Omental fat pad (tissue), 4 donors: ENCODE measurements around the gene VPS35L. TPM values are rescaled to one million over a fixed set of nuclear protein-coding genes. Genes with fewer than 3 reads are reported as not detected.

Source experiments
- ATAC-seq: fragments of 150-250 bp; one replicate; pipeline ENCODE4 v1.9.1; 2016; ENCODE audit warnings: mild to moderate bottlenecking, moderate library complexity; ENCODE audit not compliant: low FRiP score
- DNase-seq: peaks from one replicate; pipeline ENCODE4 v3.0.0-alpha.2; 2019; ENCODE audit warnings: low spot score
- total RNA-seq, 4 donors: library from RNA; depleted of rRNA; stranded (reverse); fragments of >200 nt; gene quantifications; one replicate each; pipeline ENCODE4 v1.1.0, GENCODE V29; 2016
- TF ChIP-seq, protein P1 (sequence below), 3 donors: fragments of 450-650 bp; IDR thresholded peaks; one replicate each; pipeline ENCODE4 v1.5.1; 2016 to 2017; ENCODE audit warnings: antibody characterized with exemption in 3 of 3, mild to moderate bottlenecking in 3 of 3, moderate library complexity in 2 of 3

Gene VPS35L
- total RNA-seq, 4 donors from 2014 or later, result 42.4 to 59.3 (median 43.1) TPM

- TF ChIP-seq, protein P1, sequence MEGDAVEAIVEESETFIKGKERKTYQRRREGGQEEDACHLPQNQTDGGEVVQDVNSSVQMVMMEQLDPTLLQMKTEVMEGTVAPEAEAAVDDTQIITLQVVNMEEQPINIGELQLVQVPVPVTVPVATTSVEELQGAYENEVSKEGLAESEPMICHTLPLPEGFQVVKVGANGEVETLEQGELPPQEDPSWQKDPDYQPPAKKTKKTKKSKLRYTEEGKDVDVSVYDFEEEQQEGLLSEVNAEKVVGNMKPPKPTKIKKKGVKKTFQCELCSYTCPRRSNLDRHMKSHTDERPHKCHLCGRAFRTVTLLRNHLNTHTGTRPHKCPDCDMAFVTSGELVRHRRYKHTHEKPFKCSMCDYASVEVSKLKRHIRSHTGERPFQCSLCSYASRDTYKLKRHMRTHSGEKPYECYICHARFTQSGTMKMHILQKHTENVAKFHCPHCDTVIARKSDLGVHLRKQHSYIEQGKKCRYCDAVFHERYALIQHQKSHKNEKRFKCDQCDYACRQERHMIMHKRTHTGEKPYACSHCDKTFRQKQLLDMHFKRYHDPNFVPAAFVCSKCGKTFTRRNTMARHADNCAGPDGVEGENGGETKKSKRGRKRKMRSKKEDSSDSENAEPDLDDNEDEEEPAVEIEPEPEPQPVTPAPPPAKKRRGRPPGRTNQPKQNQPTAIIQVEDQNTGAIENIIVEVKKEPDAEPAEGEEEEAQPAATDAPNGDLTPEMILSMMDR (IDR thresholded peaks at IDR 0.05), result no peak
- no peak for ATAC-seq
- no peak for DNase-seq
These were observed 154.8 kb downstream of the VPS35L start for GRCh38 chr16:19710191-19710908.

- TF ChIP-seq, protein P1 (IDR thresholded peaks at IDR 0.05), result no peak
- ATAC-seq, result no peak
- DNase-seq, result no peak
These were observed 155.6 kb downstream of the VPS35L start for GRCh38 chr16:19710991-19711545.

- ATAC-seq (no peak), DNase-seq (no peak)
- TF ChIP-seq, protein P1 (IDR thresholded peaks at IDR 0.05), result no peak
These were observed 156.1 kb downstream of the VPS35L start for GRCh38 chr16:19711643-19712042.

DNA sequence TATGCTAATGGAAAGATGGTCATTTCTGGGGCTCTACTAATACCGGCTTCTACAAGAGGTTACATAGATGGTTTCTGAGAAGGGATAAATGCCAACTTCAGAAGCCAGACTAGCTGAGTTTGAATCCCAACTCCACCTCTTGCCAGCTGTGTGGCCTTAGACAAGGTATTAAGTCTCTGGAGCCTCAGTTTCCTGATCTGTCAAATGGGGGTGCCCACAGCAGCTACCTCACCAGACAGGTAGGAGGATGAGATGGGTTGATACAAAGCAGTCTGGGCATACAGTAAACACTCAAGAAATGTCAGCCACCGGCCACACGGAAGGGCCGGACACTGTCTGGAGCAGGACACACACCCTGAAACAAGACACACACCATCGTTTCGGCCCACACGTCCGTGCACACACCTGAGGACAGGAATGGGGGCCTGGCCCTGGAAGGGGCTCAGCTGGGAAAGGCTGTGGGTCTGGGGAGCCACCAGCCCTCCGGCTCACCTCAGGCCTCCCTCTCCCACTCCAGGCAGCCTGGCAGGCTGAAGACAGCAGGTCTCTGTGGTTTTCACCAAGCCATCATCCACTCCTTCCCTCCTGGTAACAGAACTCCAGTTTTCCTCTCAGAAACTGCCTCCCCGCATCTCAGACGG lies 157.0 kb downstream of the VPS35L start:
- DNase-seq, result no peak
- no peak for ATAC-seq
- TF ChIP-seq, protein P1 (IDR thresholded peaks at IDR 0.05), result no peak

GRCh38 chr16:19713697-19714096 lies 158.2 kb downstream of the VPS35L start:
- DNase-seq (no peak), ATAC-seq (no peak)
- TF ChIP-seq, protein P1 (IDR thresholded peaks at IDR 0.05), result no peak

DNA sequence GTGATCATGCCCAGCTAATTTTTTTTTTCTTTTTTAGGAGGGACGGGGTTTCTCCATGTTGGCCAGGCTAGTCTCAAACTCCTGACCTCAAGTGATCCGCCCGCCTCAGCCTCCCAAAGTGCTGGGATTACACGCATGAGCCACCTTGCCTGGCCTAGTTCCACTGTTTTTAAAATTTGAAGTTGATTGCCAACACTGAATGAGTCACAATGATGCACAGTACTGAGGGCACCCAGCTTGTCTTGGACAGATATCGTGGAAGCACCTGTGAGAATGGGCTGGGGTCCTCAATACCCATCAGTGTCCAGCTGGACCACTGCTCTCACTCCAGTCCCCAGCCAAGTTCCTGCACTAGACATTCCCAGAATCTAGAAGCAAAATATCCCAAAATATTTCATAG lies 160.1 kb downstream of the VPS35L start:
- TF ChIP-seq, protein P1 (IDR thresholded peaks at IDR 0.05), result no peak
- ATAC-seq (no peak), DNase-seq (no peak)
